ENCODE measurements around the gene TRIP10. TPM values are rescaled to one million over a fixed set of nuclear protein-coding genes. Genes with fewer than 3 reads are reported as not detected.

The TRIP10 gene
- total and polyA plus RNA-seq, 2 experiments from 2014 or later: 54.1 to 67.8 TPM

- TF ChIP-seq, protein P1, sequence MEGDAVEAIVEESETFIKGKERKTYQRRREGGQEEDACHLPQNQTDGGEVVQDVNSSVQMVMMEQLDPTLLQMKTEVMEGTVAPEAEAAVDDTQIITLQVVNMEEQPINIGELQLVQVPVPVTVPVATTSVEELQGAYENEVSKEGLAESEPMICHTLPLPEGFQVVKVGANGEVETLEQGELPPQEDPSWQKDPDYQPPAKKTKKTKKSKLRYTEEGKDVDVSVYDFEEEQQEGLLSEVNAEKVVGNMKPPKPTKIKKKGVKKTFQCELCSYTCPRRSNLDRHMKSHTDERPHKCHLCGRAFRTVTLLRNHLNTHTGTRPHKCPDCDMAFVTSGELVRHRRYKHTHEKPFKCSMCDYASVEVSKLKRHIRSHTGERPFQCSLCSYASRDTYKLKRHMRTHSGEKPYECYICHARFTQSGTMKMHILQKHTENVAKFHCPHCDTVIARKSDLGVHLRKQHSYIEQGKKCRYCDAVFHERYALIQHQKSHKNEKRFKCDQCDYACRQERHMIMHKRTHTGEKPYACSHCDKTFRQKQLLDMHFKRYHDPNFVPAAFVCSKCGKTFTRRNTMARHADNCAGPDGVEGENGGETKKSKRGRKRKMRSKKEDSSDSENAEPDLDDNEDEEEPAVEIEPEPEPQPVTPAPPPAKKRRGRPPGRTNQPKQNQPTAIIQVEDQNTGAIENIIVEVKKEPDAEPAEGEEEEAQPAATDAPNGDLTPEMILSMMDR (IDR thresholded peaks at IDR 0.05; ENCODE audit: low read depth, low read length): peak; percentile 74
- no peak overlapping the region for H3K4me3 ChIP-seq
- no peaks in the 10 kb centered on the region for H3K36me3 ChIP-seq
- peaks cover 15% of the 10 kb centered on the region for H3K4me1 ChIP-seq (ENCODE audit: low read depth)
- no peaks in the 10 kb centered on the region for H3K9me3 ChIP-seq (ENCODE audit: low read depth)
- peak overlapping the region; percentile 80 for H3K27ac ChIP-seq
- peak; percentile 83 to 89 for DNase-seq (ENCODE audit: low read depth in 1 of 2, low spot score in 1 of 2)
- no peaks in the 10 kb centered on the region for H3K27me3 ChIP-seq
Observed at GRCh38 chr19:6737873-6738786, 1.4 kb upstream of the TRIP10 start.

DNA sequence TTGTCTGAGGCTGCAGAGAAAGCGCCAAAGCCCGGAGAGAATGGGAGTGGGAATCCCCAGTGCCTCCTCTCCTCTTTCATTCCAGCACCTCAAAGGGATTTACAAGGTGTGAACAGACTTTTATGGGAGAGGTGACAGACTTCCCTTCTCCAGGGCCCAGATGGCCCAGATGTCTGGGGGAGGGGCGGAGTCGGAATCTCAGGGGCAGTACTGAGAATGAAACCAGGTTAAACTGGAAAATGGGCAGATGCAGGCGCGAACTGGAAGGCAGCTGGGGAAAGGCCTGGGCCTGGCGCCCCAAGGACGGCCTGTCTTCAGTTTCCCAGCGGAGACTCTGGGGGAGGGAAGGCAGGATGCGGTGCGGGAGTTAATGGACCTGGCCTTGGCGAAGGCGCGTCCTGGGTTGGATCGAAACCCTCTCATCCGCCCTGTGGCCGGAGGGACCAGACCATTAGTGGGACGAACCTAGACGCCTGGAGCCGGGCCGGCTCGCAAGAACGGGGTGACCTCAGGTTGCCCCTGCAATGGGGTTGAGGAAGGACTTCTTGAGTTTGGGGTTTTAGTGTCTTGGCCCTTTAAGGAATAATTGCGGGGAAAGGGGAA is 592 bp upstream of the TRIP10 start:
- Histone ChIP-seq H3K36me3 (no peaks in the 10 kb centered on the region), H3K27ac (peak overlapping the region; percentile 80), H3K27me3 (no peaks in the 10 kb centered on the region), H3K4me1 (ENCODE audit: low read depth) (peaks cover 18% of the 10 kb centered on the region), H3K9me3 (ENCODE audit: low read depth) (no peaks in the 10 kb centered on the region), H3K4me3 (peak overlapping the region; percentile 7)
- TF ChIP-seq, protein P1 (IDR thresholded peaks at IDR 0.05; ENCODE audit: low read depth, low read length): no peak
- peak in 1 of 2 donors; percentile 42 for DNase-seq (ENCODE audit: low read depth in 1 of 2, low spot score in 1 of 2)

GRCh38 chr19:6739883-6740588 is 556 bp downstream of the TRIP10 start:
- Histone ChIP-seq H3K9me3 (ENCODE audit: low read depth) (no peaks in the 10 kb centered on the region), H3K27ac (peak overlapping the region; percentile 67), H3K36me3 (no peaks in the 10 kb centered on the region), H3K27me3 (no peaks in the 10 kb centered on the region), H3K4me1 (ENCODE audit: low read depth) (peaks cover 26% of the 10 kb centered on the region), H3K4me3 (peak overlapping the region; percentile 72)
- peak in 1 of 2 donors; percentile 75 for DNase-seq (ENCODE audit: low read depth in 1 of 2, low spot score in 1 of 2)
- TF ChIP-seq, protein P1 (IDR thresholded peaks at IDR 0.05; ENCODE audit: low read depth, low read length): no peak

GRCh38 chr19:6740589-6741343 is 1.3 kb downstream of the TRIP10 start:
- Histone ChIP-seq H3K27ac (peak overlapping the region; percentile 67), H3K9me3 (ENCODE audit: low read depth) (no peaks in the 10 kb centered on the region), H3K36me3 (peaks cover 4% of the 10 kb centered on the region), H3K27me3 (no peaks in the 10 kb centered on the region), H3K4me3 (peak overlapping the region; percentile 72), H3K4me1 (ENCODE audit: low read depth) (peaks cover 31% of the 10 kb centered on the region)
- DNase-seq (ENCODE audit: low read depth in 1 of 2, low spot score in 1 of 2): peak; percentile 53 to 58
- TF ChIP-seq, protein P1 (IDR thresholded peaks at IDR 0.05; ENCODE audit: low read depth, low read length): no peak

DNA sequence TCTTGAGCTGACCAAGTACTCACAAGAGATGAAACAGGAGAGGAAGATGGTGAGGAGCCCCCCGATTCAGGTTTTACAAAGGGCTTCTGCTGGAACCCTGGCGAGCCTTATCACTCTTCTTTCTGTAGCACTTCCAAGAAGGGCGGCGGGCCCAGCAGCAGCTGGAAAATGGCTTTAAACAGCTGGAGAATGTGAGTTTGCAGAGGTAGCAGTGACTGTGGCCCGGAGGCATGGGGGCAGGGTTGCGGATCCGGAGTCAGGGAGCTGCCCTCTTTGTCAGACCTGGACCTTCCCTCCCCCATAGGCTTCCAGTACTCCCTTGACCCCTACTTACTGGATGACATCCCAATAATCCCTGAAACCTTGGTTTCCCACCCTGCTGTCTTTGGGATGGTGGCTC is 3.6 kb downstream of the TRIP10 start:
- Histone ChIP-seq H3K27me3 (no peaks in the 10 kb centered on the region), H3K27ac (peak overlapping the region; percentile 89), H3K4me3 (no peak overlapping the region), H3K9me3 (ENCODE audit: low read depth) (no peaks in the 10 kb centered on the region), H3K36me3 (peaks cover 15% of the 10 kb centered on the region), H3K4me1 (ENCODE audit: low read depth) (peaks cover 26% of the 10 kb centered on the region)
- TF ChIP-seq, protein P1 (IDR thresholded peaks at IDR 0.05; ENCODE audit: low read depth, low read length): no peak
- no peak for DNase-seq (ENCODE audit: low read depth in 1 of 2, low spot score in 1 of 2)

Measured in cardiac muscle cell (in vitro differentiated cells and primary cell).